GM12892 (cell line): ENCODE data around the gene LASP1NB.

ENCODE experiments used
- POLR2A ChIP-seq: IDR thresholded peaks from 2 replicates; pipeline ENCODE4 v1.6.1; 2011; ENCODE audit warnings: low read depth, low read length, control low read depth
- POLR2AphosphoS5 ChIP-seq: IDR thresholded peaks from 2 replicates; pipeline ENCODE4 v1.6.1; 2011; ENCODE audit warnings: low read depth, low read length, control low read depth
- TAF1 ChIP-seq: IDR thresholded peaks from 2 replicates; pipeline ENCODE4 v1.6.1; 2011; ENCODE audit warnings: low read depth, mild to moderate bottlenecking, control low read depth, low read length, borderline replicate concordance

- TF ChIP-seq POLR2A (no peak), POLR2AphosphoS5 (no peak), TAF1 (no peak)
Observed at GRCh38 chr17:38978180-38978579, 52.8 kb downstream of the LASP1NB start.
